Activated effector memory CD4-positive, alpha-beta T cell treated with anti-CD3 and anti-CD28 coated beads, Interleukin-2, amount 50 U/mL, for 16 hours (primary cell): ENCODE data around the gene TTYH3.

Experiments
- DNase-seq: peaks from one replicate; pipeline ENCODE4 v3.0.0-alpha.2; 2020

TTYH3 gene

DNA sequence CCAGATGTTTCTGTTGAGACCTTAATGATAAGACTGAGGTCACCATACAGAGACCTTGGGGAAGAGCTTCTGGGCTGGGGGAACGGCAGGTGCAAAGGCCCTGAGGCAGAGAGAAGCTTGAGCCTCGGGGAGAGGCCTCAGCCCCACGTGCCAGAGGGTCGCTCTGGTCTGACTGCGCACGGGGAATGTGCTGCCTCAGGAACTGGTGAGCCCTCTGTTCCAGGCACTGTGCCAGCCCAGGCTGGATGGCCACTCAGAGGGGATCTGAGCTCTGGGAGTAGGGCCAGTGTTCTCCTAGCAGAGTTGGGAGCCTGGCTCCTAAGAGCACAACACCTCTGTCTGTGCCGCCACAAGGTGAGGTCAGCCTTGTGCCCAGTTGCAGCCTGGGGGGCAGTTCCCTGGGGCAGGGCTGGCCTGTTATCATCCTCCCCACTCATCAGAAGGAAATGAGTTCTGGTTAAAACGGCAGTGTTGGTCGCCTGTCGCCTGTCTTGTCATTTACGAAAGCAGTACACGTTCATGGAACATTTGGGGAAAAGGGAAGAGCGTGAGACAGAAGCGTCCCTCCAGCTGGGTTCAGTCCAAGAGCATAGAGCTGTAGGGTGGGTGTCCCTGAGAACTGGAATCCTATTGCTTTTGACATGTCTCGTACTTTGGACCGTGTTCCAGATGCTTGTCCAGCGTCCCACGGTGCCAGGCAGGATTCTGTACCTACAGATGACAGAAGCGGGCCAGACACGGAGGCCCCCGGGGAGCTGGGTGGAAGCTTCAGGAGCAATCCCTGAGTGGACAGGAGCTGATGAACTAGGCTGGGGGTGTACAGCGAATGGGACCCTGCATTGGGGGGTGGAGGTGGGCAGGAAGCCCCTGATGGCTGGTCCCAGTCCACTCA is 4.3 kb downstream of the TTYH3 start:
- DNase-seq, result no peak

DNA sequence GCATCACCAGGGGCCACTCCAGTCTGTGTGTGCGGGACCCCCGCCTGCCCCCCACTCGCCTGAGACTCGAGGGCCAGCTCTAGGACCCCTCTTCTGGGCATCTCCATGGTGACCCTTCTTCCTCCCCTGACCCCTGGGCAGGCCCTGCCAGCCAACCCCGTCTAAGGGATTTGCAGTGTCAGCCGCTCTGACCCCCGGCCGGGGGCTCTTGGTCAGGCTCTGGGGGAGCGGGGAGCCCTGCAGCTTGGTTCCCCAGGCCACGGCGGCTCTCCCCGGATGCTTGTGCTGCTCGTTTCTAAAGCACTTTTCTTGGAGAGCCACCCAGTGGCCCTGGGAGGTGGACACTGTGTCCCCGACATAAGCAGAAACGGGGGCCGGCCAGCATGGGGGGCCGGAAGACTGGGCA is 5.3 kb downstream of the TTYH3 start:
- DNase-seq, result no peak

DNA sequence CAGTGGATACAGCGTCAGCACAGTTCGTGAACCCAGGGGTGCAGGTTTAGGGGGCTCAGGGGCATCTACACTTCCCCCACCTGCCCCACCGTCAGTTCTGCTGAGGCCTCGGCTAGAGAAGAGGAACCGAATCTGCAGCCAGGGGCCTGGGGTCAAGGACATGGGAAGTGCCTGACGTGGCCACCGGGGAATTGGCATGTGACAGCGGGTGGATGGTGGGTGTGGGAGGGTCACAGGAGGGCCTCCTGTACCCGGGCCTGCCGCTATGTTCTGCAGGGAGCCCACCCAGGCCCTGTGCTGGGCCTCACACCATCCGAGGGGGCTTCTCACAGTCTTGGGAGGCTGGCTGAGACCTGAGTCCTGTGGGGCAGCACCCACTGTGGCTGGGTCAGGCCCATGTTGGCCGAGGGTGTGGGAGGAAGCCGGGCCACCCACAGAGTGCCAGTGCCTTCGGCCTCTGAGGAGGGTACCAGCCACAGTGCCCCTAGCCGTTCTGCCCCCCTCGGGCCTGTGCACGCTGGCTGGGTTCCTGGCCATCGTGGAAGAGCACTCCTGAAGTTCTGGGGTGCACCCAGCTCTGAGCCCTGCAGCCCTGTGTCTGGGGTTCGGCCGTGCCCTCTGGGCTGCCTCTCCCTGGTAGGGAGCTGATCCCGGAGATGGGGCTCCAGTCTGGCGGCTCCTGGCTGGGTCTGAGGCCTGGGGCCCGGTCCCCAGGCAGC is 5.9 kb downstream of the TTYH3 start:
- no peak for DNase-seq

DNA sequence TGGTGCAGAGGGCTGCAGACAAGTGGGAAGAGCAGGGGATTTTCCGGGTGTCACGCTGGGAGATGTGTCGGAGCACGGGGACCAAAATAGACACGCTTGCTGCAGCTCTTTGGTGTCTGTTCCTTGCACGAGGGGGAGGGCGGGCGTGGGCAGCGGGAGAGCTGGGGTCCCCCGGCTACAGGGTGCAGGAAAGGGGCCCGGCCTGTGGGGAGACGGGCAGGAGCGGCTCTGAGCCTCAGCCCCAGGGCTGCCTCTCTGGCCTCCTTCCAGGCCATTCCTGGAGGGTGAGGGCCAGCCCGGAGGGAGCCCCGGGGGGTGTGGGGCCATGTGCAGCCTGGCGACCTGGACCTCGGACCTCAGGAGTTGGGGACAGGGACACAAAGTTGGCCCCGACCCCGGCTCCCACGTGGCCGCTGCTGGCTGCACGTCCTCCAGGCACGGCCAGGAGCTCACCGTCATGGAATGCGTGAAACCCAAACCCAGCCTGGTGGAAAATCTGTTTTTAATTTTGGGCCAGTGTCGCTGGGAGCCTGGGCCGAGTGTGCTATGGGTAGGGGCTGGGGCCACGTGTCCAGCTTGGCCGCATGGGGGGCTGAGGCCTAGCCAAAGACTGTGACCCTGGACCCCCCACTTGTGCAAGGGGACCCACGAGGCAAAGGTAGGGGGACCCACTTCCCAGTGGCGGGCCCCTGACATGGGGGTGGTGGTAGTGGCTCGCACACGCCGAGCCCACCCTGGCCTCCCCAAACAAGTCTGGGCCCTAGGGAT is 6.6 kb downstream of the TTYH3 start:
- no peak for DNase-seq

DNA sequence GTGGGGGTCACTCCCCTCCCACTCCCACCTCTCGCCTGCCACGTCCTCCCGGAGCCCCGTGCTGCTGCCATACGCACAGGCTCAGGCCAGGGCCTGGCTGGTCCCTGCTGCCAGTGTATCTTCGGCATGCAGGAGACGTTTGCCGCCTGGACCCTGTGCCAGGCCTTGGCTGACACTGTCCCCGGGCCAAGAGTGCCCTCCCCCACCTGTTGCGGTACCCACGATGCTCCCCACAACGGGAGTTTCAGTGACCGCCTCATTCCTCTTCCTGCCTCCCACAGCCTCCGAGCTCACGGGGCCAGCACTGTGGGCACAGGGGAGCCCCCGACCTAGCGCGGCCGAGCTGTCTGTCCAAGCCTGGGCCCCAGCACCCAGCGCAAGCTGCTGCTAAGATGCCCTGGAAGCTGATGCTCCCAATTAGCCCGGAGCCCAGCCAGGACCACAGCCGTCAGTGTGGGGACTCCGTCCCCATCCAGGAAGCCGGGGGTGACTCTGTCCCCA is 7.4 kb downstream of the TTYH3 start:
- no peak for DNase-seq

DNA sequence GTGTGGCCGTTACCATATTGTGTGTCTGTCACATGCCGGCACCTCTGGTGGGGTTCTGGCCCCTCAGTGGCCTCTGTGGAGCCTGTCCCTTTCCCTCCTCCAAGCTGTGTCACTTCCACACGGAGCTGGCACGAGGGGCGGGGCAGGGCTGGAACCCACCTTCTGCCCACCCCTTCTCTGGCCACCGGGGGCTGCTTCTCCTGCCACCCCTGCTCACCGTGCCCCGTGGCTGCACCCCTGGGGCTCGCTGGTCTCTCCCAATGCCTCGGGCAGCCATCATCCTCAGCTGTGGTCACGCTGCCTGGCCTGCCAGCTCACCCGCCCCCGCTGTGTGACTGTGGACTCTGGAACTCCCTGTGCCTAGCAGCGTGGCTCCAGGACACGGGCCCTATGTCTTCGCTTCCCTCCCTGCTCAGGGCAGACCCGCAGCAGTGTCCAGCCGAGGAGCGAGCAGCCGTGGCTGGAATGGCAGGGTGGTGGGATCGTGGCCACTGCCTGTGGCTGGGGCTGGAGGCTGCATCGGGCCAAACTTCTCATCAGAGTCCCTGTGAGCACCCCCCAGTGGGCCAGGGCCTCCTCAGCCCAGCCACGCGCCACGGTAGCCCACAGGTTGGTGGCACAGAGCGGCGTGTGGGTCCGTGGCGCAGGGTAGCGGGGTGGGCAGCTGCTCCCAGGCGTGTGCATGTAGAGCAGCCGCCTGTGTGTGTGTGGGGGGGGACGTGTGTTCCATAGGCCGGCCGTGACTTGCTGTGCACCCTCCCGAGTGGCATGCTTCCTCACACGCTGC is 8.1 kb downstream of the TTYH3 start:
- DNase-seq, result no peak

DNA sequence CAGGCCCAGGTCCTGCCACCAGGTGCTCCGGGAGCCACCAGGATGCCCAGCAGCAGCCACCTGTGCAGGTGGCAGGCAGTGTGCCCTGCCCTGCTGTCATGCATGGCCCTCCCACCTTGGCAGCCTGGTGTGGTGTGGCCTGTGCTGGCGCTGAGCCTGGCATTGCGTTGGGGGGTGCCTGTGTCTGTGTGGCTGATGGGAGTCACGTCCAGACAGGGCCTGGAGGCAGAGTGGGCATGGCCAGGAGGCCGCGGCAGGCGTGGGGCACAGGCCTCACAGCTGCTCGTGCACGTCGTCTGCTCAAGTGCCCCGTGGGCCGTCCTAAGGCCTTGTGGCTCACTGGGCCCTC is 8.7 kb downstream of the TTYH3 start:
- no peak for DNase-seq

DNA sequence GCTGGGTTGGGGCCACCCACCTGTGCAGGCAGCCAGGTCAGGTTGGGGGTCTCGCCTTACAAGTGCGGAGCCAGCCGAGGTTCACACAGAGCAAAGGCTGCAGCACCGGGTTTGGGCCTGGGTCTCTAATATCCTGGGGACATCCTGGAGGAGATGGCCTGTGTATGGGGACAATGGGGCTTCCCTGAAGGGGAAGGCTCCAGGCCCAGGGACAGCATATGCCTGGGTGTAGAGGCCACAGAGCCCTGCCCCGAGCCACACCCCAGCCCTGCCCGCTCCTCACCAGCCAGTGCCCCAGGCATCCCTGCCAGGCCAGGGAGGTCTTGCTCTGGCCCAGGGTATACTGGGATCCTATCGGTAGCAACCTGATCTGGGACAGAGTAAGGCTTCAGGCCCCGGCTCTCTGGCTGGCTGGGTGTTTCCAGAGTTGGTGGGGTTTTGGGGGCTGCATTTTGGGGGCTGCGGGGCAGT is 9.1 kb downstream of the TTYH3 start:
- no peak for DNase-seq

DNA sequence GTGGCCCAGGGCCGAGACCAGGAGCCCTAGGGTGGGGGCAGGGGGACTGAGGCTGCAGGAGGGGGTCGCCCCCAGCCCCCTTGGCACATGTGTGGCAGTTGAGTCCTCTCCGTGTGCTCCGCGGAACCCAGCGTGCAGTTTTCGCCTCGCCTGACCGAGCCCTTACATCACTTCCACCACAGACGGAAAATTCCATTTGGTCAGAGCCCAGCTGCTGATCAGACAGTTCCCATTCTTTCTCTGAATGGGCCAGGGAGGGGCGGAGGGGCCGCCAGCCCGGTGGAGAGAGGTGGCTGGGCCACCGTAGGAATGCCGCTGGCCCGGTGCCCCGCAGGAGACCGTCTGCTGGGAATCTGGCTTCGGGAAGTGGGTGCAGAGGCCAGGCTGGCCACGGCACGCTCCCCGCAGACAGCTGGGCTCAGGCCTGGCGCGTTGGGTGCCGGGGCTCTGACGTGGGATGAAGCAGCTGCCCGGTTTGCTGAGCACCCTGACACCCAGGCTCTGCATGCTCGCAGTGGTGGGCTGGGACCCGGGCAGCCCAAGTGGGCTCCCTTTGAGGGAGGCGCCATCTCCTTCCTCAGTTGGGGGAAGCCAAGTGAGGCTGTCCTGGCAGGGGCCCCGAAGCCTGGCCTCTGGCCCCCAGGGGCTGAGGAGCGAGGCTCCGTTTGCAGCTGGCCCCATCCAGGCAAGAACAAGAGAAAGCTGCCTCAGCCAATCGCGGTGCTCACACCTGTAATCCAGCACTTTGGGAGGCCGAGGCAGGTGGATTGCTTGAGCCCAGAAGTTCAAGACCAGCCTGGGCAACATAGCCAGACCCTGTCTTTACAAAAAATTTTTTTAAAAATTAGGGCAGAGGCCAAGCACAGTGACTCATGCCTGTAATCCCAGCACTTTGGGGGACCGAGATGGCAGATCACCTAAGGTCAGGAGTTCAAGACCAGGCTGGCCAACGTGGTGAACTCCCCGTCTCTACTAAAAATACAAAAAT is 9.9 kb downstream of the TTYH3 start:
- DNase-seq, result no peak

DNA sequence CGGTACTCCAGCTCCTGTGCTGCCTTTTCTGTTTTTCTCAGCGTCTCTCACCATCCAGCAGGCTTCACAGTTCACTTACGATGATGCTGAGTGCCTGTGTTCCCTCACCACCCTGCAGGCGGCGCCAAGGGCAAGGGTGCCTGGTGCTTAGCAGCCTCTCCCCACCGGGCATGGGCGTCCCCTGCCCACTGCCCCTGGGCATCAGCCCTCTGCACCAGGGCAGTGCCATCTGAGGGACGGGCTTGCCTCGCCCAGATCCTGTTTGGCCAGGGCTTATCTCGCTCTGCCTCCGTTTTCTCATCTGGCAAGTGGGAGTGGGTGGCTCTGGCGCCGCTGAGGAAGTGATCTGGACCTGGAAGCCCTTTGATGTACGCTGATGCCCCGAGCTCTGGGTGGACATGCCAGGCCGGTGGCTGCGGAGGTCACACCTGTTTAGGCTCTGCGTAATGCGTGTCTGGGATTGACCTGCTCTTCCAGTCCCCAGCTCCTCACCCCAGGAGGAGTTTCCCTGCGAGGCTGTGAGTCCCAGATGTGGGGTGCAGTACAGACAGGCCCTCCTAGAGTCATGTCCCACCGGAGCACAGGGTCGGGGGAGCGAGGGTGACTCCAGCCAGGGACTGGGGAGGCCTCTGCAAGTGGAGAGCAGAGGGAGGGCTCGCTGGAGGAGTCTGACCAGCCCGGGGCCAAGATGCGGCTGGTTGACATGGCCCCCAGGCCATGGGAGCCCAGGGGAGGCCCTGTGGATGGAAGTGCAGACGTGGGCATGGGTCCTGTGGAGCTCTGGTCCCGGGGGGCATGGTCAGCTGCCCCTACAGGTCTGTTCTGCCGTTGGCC is 11.8 kb downstream of the TTYH3 start:
- no peak for DNase-seq

DNA sequence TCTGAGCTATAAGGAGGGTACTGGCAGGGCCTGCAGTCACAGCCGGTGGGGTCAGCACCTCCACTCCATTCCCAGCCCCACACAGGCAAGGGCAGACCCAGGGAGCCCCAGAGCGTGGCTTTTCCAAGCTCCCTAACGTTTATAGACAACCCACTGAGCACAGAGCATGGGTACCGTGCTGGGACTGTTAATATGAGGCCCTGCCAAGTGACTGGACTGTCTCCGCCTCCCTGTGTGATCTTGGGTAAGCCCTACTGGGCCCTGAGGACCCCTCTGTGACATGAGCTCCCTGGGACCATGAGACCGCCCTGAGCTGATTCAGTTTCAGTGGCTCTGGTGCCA is 12.4 kb downstream of the TTYH3 start:
- DNase-seq, result no peak

DNA sequence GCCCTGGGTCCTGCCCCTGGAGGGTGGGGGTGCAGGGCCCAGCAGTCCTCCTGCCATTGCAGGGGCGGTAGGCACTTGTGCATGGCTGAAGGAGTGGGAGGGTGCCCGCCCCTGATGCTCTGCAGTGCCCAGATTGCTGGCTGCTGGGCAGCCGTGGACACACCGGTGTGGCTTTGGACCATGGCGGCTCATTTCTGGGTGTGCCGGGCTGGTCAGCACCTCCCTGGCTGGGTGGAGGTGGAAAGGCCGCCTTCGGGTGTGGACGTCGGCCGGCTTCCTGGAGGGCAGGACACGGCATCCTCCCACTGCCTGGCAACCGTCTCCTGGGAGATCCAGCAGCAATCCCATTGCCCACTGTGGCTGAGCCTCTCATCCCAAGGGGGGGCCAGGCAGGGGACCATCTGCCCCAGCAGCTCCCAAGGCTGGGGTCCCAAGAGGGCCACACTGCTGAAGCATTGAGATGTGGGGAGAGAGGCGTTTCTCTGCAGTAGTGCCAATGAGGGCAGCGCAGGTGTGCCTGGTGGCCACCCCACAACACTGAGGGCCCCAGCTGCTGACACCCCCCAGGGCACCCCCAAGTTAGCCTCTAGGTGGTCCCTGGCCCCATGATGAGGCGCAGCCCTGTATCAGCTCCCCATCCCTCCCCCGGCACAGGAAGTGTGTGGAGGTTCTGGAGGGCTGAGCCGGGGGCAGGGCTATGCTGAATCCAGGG is 12.9 kb downstream of the TTYH3 start:
- no peak for DNase-seq

DNA sequence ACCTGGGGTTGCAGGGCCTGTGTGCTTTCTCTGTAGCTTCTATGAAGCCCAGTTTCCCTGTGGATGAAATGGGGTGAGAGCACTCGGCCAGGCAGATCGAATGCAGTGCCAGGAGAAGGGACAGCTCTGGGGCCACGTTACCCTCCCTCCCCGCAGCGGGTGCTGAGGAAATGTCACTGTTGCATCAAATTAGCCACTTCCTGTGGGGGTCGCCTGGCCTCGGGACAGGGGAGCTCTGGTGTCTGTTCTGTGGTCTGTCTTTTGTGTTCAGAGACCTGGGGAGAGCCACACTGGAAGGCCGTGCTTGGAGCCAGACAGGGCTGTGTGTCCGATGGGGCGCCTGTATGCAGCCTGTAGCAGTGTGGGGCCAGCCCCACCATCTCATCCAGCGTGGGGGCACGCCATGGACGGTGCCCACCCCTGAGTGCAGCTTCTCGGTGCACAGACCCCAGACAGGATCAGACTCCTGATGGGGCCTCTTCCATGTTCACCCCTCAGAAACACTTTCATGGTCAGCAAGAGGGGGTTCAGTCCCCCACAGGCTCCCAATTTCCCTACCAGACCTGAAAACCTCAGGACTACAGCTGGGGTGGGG is 13.6 kb downstream of the TTYH3 start:
- DNase-seq, result no peak

DNA sequence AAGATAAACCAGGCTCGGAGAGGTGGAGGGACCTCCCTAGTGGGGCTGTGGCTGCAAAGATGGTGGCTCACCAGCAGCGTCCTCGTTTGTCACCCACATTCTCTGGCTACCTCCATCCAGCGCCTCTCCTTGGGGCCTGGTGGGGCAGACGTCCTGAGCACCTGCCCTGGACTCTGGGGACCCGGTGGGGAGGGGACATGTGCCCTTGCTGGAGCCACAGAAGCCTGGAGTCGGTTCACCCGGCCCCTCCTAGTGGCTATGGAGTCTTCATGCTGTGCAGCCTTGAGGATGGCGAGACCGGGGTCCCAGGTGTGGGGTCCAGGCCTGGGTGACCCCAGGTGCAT is 14.5 kb downstream of the TTYH3 start:
- no peak for DNase-seq

DNA sequence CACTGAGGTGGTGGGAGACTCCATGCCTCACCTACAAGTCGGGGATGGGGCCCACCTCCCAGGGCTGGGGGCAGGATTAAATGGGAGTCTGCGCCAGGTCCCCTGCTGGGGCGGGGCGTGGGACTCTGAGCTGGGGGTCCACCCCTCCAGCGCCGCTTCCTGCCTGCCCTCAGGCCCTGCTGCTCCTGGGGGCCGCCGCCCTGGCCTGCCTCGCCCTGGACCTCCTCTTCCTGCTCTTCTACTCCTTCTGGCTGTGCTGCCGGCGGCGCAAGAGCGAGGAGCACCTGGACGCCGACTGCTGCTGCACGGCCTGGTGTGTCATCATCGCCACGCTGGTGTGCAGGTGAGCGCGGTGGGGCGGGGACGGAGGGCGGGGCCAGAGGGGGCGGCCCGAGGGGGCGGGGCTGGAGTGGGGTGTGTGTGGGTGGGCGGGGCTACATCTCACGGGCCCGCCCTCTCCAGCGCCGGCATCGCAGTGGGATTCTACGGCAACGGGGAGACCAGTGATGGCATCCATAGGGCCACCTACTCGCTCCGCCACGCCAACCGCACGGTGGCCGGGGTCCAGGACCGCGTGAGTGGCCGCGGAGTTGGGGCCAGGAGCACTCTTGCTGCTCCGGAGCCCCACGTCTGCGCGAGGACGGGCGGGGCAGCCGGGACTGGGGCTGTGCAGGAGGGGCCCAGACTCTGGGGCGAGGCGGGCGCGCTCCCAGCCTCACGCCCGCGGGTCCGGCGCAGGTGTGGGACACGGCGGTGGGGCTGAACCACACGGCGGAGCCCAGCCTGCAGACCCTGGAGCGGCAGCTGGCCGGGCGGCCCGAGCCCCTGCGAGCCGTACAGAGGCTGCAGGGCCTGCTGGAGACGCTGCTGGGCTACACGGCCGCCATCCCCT is 15.1 kb downstream of the TTYH3 start:
- DNase-seq, result no peak

DNA sequence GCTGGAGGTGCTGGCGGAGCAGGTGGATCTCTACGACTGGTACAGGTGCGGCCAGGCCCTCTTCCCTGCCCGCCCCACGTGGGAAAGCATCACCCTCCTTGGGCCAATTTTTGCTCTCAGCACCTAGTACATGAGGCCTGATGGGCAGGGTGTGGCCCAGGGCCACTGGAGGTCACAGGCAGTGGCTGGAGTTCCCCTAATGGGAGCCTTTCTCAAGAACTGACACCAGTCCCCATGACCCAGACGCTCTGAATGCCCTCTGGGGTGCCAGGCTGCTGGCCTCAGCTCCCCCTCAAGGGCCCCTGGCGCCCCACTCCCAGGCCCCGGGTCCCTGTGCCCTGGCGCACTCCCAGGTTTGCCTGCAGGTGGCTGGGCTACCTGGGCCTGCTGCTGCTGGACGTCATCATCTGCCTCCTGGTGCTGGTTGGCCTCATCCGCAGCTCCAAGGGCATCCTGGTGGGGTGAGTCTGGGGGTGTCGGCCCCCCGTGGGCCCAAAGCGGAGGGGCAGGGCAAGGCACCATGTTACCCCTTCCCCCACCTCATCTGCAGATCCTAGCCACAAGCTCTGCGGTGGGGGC is 15.9 kb downstream of the TTYH3 start:
- DNase-seq, result no peak

DNA sequence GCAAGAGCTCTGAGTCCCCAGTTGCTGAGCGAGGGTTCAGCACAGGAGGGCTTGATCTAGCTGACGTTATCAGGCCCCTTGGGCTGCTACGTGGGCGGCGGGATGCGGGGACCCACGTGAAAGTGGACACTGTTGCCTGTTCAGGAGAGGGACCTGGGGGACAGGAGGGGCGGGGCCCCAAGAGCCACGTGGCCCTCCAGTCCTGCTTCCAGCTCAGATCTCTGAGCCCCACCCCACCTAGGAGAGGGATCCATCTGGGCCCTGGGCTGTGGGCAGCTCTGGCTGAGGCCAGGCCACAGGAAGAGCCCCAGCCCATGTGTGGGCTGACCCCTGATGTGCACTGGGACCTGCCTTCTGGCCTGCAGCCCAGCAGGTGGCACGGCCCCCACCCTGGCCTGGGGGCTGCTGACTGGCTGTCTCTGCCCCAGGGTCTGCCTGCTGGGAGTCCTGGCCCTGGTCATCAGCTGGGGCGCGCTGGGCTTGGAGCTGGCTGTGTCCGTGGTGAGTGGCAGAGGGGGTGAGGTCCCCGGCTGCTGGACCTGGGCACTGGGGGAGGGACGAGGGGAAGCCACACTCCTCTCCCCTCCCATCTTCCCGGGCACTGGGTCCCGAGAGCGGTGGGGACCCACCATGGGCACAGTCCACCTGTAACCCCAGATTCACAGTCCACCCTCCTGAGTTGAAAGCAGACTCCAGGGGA is 17.5 kb downstream of the TTYH3 start:
- no peak for DNase-seq
